Measurements from ENCODE around the gene ZNF511.

Gene ZNF511

GRCh38 chr10:133336577-133337369, 28.1 kb downstream of the ZNF511 start, which contains the start of gene CALY:
TSS of gene CALY (minus strand) at chr10:133336896. CDS start at chr10:133328989, 7,907 bp downstream.
- peak; percentile 71 for DNase-seq

DNA sequence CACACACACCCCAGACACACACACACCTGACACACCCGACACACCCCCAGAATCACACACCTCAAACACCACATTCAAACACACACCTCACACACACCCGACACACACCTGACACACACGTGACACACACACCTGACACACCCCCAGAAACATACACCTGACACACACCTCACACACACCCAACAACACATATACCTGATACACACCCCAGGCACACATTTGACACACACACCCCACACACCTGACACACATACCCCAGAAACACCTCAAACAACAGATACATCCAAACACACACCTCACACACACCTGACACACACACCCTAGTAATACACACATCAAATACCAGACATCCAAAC, 28.6 kb downstream of the ZNF511 start:
- no peak for DNase-seq

DNA sequence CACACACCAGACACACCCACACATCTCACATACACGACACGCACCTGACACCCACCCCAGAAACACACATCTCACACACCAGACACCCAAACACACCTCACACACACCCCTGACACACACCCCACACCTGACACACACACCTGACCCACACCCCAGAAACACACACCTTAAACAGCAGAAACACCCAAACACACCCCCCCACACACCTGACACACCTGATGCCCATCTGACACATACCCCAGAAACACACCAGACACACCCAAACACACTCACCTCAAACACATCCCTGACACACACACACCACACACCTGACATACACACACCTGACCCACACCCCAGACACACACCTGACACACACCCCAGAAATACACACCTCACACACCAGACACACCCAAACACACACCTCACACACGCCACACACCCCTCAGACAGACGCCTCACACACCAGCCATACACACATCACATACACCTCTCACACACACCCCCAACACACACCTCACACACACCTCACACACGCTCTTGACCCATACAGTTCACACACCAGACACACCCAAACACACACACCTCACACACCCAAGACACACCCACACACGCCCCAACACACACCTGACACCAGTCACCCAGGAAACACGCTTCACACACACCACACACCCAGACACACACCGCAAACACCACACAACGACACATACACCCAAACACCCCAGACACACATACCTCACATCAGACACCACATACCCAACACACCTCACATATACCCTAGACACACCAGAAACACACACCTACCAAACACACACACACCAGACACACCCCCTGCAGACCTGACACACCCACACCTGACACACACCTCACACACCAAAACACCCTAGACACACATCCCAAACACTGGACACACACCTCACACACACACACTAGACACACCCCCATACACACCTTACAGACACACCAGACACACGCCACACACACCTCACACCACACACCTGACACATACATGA, 29.7 kb downstream of the ZNF511 start:
- no peak for DNase-seq

DNA sequence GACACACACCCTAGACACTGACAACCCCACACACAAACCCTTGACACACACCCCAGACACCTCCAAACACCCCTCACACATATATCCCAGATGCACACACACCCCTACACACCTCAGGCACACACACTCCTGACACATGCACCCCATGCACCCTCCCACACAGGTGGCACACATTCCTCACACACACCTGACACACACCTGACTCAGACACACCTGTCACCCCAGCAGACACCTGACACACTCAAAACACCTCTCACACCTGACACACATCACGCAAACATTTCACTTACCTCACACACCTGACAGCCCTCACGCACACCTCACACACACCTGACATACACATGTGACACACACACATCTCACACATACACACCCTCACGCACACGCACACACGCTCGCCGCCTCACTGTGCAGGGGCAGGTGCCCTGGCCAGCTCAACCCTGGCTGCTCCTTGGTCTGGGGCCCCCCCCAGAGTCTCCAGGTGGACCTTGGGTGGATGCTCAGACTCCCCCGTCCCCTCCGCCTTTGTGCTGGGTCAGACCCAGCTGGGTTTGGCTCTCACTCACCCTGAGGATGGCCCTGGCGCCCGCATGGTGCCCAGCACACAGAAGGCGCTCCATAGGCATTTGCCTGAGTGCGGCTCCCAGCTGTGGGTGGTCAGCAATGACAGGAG, 31.1 kb downstream of the ZNF511 start:
- DNase-seq: no peak

GRCh38 chr10:133341983-133342382, 33.3 kb downstream of the ZNF511 start:
- DNase-seq: no peak

DNA sequence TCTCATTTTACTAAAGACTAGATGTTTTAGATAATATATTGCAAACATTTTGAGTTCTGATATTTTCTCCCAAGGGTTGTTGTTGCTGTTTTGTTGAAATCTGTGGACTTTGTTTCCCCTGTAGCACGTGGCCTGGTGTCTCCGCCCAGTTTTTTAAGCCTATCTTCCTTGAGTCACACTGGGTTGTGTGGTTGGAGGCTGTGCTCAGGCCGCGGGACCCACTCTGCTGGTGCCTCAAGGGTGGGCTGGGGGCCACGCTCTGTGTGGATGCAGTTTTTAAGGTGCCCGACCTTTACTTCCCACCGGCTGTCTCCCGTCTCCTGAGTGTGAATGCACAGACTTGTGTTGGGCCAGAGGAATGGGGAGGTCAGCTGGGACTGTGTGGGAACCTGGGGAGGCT, 34.2 kb downstream of the ZNF511 start:
- DNase-seq: no peak

GRCh38 chr10:133343558-133343957, 34.8 kb downstream of the ZNF511 start:
- no peak for DNase-seq

DNA sequence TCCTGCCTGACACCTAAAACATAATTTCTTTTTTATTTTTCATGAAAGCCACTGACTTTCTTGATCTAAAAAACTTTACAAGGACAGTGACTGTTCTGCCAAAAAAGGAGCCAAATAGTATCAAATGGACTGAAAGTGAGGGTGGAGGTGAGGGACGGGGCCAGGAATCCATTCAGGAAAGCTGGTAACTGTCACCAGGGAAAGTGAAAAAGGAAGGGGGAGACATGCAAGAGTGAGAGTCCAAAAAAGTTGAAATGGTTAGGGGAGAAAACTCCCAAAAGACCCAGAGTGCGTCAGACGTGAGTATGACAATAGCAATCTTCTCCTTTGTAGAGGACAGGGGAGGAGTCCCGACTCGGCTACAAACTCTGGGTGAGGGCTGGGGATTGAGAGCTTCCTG, 35.5 kb downstream of the ZNF511 start:
- DNase-seq: no peak

- no peak for DNase-seq
Observed at GRCh38 chr10:133346413-133346812, 37.7 kb downstream of the ZNF511 start.

DNA sequence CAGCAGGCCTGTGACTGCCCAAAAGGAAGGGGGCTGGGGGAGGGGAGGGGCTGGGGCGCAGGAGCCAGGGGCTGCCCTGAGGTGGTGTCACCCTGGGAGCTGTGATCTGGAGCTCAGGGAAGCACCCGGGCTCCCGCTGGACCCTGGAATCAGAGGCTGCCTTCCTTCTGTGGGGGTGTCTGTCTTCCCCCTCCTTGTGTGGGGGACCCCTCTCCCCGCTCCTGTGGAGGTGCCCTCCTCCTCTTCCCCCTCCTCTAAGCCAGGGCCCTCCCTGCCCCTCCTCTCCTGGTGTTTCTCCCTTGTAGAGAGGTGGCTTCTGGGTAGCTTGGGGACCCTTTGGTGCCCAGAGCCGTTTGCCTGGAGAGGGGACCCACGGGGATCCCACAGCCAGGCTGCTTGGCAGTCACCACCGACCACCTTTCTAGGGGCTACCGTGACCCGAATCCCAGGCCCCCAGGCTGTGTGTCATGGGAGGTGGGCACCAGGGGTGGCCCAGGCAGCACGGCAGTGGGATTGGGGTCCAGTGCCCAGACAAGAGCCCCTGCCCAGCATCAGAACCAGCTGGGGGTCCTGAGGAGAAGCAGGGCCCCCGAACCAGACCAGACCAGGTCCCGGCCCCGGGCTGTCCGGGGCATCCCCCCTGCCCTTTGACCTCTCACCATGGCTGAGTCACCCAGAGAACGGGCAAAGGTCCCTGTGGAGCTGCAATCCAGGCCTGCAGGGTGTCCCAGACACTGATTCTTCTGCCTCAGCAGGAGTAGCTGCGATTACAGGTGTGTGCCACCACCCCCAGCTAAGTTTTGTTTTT, 39.2 kb downstream of the ZNF511 start:
- no peak for DNase-seq

DNA sequence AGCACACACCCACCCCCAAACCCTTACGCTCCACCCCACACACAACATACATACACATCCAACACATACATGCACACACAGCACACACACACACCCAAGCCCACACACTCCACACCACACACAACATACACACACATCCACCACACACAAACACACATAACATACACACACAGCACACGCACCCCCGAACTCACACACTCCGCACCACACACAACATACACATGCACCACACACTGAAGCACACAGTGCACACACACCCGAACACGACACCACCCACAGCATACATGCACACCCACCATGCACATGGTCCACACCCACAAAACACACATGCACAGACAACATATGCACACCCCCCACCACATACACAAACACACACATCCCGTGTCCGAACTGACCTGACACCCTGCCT, 40.5 kb downstream of the ZNF511 start:
- no peak for DNase-seq

GRCh38 chr10:133349577-133350011, 40.9 kb downstream of the ZNF511 start:
- no peak for DNase-seq

DNA sequence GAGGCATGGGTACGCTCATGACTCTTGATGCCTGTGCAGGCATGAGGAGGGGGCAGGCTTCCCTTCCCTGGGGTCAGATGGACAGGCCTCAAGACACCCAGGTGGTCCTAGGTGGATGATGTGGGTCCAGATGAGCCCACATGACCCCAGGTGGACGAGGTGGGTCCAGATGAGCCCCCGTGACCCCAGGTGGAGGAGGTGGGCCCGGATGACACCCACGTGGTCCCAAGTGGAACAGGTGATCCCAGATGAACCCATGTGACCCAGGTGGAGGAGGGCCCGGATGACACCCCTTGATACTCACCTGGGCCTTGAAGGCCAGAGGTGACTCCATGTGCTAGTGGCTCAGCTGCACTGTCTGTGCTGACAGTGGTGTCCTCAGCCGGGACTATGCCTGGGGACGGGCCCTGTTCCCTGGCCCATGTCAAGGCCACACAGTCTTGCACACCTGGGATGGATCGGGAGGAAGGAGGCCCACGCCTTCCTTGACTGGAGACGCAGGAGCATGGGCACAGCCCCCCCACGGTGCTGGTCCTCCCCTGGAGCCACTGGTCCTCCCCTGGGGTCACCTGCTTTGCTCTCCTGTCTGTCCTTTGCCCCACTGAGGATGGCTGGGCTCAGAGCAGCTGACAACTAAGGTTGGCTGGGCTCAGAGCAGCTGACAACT, 41.7 kb downstream of the ZNF511 start:
- DNase-seq: no peak

GRCh38 chr10:133350950-133351329, 42.2 kb downstream of the ZNF511 start:
- no peak for DNase-seq

DNA sequence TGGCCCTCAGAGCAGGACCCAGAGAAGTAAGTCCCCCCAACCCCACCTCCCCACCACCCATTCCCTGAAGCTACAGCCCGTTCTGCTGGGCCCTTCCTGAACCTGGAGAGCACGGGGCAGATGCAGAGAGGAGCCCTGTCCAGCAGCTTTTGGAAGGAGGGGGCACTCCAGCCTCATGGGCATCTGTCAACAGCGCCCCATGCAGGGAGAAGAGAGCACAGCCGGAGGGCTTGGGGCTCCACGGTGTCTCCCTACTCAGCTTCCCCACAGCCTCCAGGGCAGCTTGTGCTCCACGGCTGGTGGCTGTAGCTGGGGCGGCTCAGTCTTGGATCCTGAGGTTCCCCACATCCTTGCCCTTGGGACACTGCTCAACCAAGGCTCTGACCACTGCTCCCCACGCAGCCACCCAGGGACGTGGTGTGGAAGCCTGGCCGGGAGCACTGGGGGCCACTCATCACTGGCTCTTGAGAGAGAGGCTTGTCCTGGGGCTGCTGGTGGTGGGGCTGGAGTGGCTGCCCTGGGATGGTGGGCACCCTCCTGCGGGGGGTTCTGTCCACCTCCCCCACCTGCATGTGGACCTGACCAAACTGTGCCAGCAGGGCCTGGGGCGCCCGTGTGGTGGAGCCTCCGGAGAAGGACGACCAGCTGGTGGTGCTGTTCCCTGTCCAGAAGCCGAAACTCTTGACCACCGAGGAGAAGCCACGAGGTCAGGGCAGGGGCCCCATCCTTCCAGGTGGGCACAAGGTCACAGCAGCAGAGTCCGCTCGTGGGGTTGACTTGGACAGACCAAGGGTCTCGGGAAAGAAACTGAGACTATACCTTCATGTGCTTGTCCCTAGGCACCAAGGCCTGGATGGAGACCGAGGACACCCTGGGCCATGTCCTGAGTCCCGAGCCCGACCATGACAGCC, 42.9 kb downstream of the ZNF511 start:
- DNase-seq: no peak

- DNase-seq: no peak
Observed at GRCh38 chr10:133353202-133353959, 44.7 kb downstream of the ZNF511 start.

- DNase-seq: no peak
Observed at GRCh38 chr10:133353988-133354605, 45.4 kb downstream of the ZNF511 start.

- DNase-seq: no peak
Observed at GRCh38 chr10:133354672-133355240, 46.0 kb downstream of the ZNF511 start.

- DNase-seq: no peak
Observed at GRCh38 chr10:133355266-133355665, 46.6 kb downstream of the ZNF511 start.

Measured in stimulated activated CD8-positive, alpha-beta memory T cell treated with anti-CD3 and anti-CD28 coated beads, Interleukin-4, amount 100 ng/mL, for 48 hours (primary cell).